ENCODE data around the gene CENPT.

Gene CENPT

GRCh38 chr16:67801241-67801640 is 46.3 kb downstream of the CENPT start:
- Histone ChIP-seq H3K27me3 (replicated peaks; ENCODE audit: control insufficient read depth, insufficient read depth, low read length, poor library complexity, severe bottlenecking) (no peaks in the 10 kb centered on the region), H3K4me1 (ENCODE audit: control insufficient read depth, insufficient read depth, low read length, poor library complexity, severe bottlenecking) (peaks cover 32% of the 10 kb centered on the region)

GRCh38 chr16:67800338-67800926 is 47.1 kb downstream of the CENPT start:
- Histone ChIP-seq H3K27ac (ENCODE audit: insufficient read depth, low read length, poor library complexity, severe bottlenecking) (no peak overlapping the region), H3K9me3 (ENCODE audit: control insufficient read depth, low read length) (no peaks in the 10 kb centered on the region), H3K4me3 (ENCODE audit: insufficient read depth, low read depth, low read length, poor library complexity, severe bottlenecking) (no peak overlapping the region), H3K36me3 (ENCODE audit: control insufficient read depth, insufficient read depth, low read length) (no peaks in the 10 kb centered on the region), H3K27me3 (replicated peaks; ENCODE audit: control insufficient read depth, insufficient read depth, low read length, poor library complexity, severe bottlenecking) (no peaks in the 10 kb centered on the region), H3K4me1 (ENCODE audit: control insufficient read depth, insufficient read depth, low read length, poor library complexity, severe bottlenecking) (peaks cover 26% of the 10 kb centered on the region)
- no peak for DNase-seq

More at GRCh38 chr16:67801241-67801640, 46.3 kb downstream of the CENPT start:
- DNase-seq, result no peak
- Histone ChIP-seq H3K4me3 (ENCODE audit: insufficient read depth, low read depth, low read length, poor library complexity, severe bottlenecking) (no peak overlapping the region), H3K27ac (ENCODE audit: insufficient read depth, low read length, poor library complexity, severe bottlenecking) (no peak overlapping the region), H3K36me3 (ENCODE audit: control insufficient read depth, insufficient read depth, low read length) (no peaks in the 10 kb centered on the region), H3K9me3 (ENCODE audit: control insufficient read depth, low read length) (no peaks in the 10 kb centered on the region)

GRCh38 chr16:67796099-67796718 is 51.3 kb downstream of the CENPT start:
- Histone ChIP-seq H3K27ac (ENCODE audit: insufficient read depth, low read length, poor library complexity, severe bottlenecking) (no peak overlapping the region), H3K27me3 (replicated peaks; ENCODE audit: control insufficient read depth, insufficient read depth, low read length, poor library complexity, severe bottlenecking) (no peaks in the 10 kb centered on the region), H3K4me3 (ENCODE audit: insufficient read depth, low read depth, low read length, poor library complexity, severe bottlenecking) (no peak overlapping the region), H3K4me1 (ENCODE audit: control insufficient read depth, insufficient read depth, low read length, poor library complexity, severe bottlenecking) (peaks cover 3% of the 10 kb centered on the region), H3K36me3 (ENCODE audit: control insufficient read depth, insufficient read depth, low read length) (no peaks in the 10 kb centered on the region), H3K9me3 (ENCODE audit: control insufficient read depth, low read length) (no peaks in the 10 kb centered on the region)
- no peak for DNase-seq

- DNase-seq, result no peak
- H3K27ac ChIP-seq (ENCODE audit: insufficient read depth, low read length, poor library complexity, severe bottlenecking), result no peak overlapping the region
- no peak overlapping the region for H3K4me3 ChIP-seq (ENCODE audit: insufficient read depth, low read depth, low read length, poor library complexity, severe bottlenecking)
- no peaks in the 10 kb centered on the region for H3K4me1 ChIP-seq (ENCODE audit: control insufficient read depth, insufficient read depth, low read length, poor library complexity, severe bottlenecking)
- no peaks in the 10 kb centered on the region for H3K36me3 ChIP-seq (ENCODE audit: control insufficient read depth, insufficient read depth, low read length)
- no peaks in the 10 kb centered on the region for H3K27me3 ChIP-seq (replicated peaks; ENCODE audit: control insufficient read depth, insufficient read depth, low read length, poor library complexity, severe bottlenecking)
- no peaks in the 10 kb centered on the region for H3K9me3 ChIP-seq (ENCODE audit: control insufficient read depth, low read length)
Observed at GRCh38 chr16:67790071-67790470, 57.4 kb downstream of the CENPT start.

GRCh38 chr16:67786491-67786890 is 61.0 kb downstream of the CENPT start:
- no peak for DNase-seq

GRCh38 chr16:67783353-67783725 is 64.2 kb downstream of the CENPT start:
- Histone ChIP-seq H3K9me3 (ENCODE audit: control insufficient read depth, low read length) (no peaks in the 10 kb centered on the region), H3K27ac (ENCODE audit: insufficient read depth, low read length, poor library complexity, severe bottlenecking) (no peak overlapping the region), H3K27me3 (replicated peaks; ENCODE audit: control insufficient read depth, insufficient read depth, low read length, poor library complexity, severe bottlenecking) (no peaks in the 10 kb centered on the region), H3K4me3 (ENCODE audit: insufficient read depth, low read depth, low read length, poor library complexity, severe bottlenecking) (no peak overlapping the region), H3K4me1 (ENCODE audit: control insufficient read depth, insufficient read depth, low read length, poor library complexity, severe bottlenecking) (peaks cover 11% of the 10 kb centered on the region), H3K36me3 (ENCODE audit: control insufficient read depth, insufficient read depth, low read length) (no peaks in the 10 kb centered on the region)
- DNase-seq, result no peak

More at GRCh38 chr16:67786491-67786890, 61.0 kb downstream of the CENPT start:
- Histone ChIP-seq H3K27ac (ENCODE audit: insufficient read depth, low read length, poor library complexity, severe bottlenecking) (no peak overlapping the region), H3K27me3 (replicated peaks; ENCODE audit: control insufficient read depth, insufficient read depth, low read length, poor library complexity, severe bottlenecking) (no peaks in the 10 kb centered on the region), H3K4me1 (ENCODE audit: control insufficient read depth, insufficient read depth, low read length, poor library complexity, severe bottlenecking) (peaks cover 4% of the 10 kb centered on the region), H3K9me3 (ENCODE audit: control insufficient read depth, low read length) (no peaks in the 10 kb centered on the region), H3K4me3 (ENCODE audit: insufficient read depth, low read depth, low read length, poor library complexity, severe bottlenecking) (no peak overlapping the region), H3K36me3 (ENCODE audit: control insufficient read depth, insufficient read depth, low read length) (no peaks in the 10 kb centered on the region)

GRCh38 chr16:67782567-67783352 is 64.7 kb downstream of the CENPT start:
- H3K27me3 ChIP-seq (replicated peaks; ENCODE audit: control insufficient read depth, insufficient read depth, low read length, poor library complexity, severe bottlenecking), result no peaks in the 10 kb centered on the region
- no peaks in the 10 kb centered on the region for H3K36me3 ChIP-seq (ENCODE audit: control insufficient read depth, insufficient read depth, low read length)
- DNase-seq, result no peak
- H3K9me3 ChIP-seq (ENCODE audit: control insufficient read depth, low read length), result no peaks in the 10 kb centered on the region
- H3K4me3 ChIP-seq (ENCODE audit: insufficient read depth, low read depth, low read length, poor library complexity, severe bottlenecking), result no peak overlapping the region
- peaks cover 11% of the 10 kb centered on the region for H3K4me1 ChIP-seq (ENCODE audit: control insufficient read depth, insufficient read depth, low read length, poor library complexity, severe bottlenecking)
- no peak overlapping the region for H3K27ac ChIP-seq (ENCODE audit: insufficient read depth, low read length, poor library complexity, severe bottlenecking)

GRCh38 chr16:67781565-67781921 is 66.0 kb downstream of the CENPT start:
- no peak overlapping the region for H3K4me3 ChIP-seq (ENCODE audit: insufficient read depth, low read depth, low read length, poor library complexity, severe bottlenecking)

GRCh38 chr16:67780847-67781564 is 66.5 kb downstream of the CENPT start:
- H3K27me3 ChIP-seq (replicated peaks; ENCODE audit: control insufficient read depth, insufficient read depth, low read length, poor library complexity, severe bottlenecking), result no peaks in the 10 kb centered on the region
- DNase-seq, result no peak
- H3K4me3 ChIP-seq (ENCODE audit: insufficient read depth, low read depth, low read length, poor library complexity, severe bottlenecking), result no peak overlapping the region
- no peaks in the 10 kb centered on the region for H3K9me3 ChIP-seq (ENCODE audit: control insufficient read depth, low read length)
- H3K4me1 ChIP-seq (ENCODE audit: control insufficient read depth, insufficient read depth, low read length, poor library complexity, severe bottlenecking), result peaks cover 11% of the 10 kb centered on the region
- no peak overlapping the region for H3K27ac ChIP-seq (ENCODE audit: insufficient read depth, low read length, poor library complexity, severe bottlenecking)
- H3K36me3 ChIP-seq (ENCODE audit: control insufficient read depth, insufficient read depth, low read length), result no peaks in the 10 kb centered on the region

More at GRCh38 chr16:67781565-67781921, 66.0 kb downstream of the CENPT start:
- H3K4me1 ChIP-seq (ENCODE audit: control insufficient read depth, insufficient read depth, low read length, poor library complexity, severe bottlenecking), result peaks cover 11% of the 10 kb centered on the region
- no peaks in the 10 kb centered on the region for H3K9me3 ChIP-seq (ENCODE audit: control insufficient read depth, low read length)
- H3K36me3 ChIP-seq (ENCODE audit: control insufficient read depth, insufficient read depth, low read length), result no peaks in the 10 kb centered on the region
- peak overlapping the region; percentile 25 for H3K27ac ChIP-seq (ENCODE audit: insufficient read depth, low read length, poor library complexity, severe bottlenecking)
- DNase-seq, result no peak
- no peaks in the 10 kb centered on the region for H3K27me3 ChIP-seq (replicated peaks; ENCODE audit: control insufficient read depth, insufficient read depth, low read length, poor library complexity, severe bottlenecking)
